ENCODE measurements around the gene KIR2DL3. TPM values are rescaled to one million over a fixed set of nuclear protein-coding genes. Genes with fewer than 3 reads are reported as not detected.
"Not testable (repeated sequence)": the region's sequence is repeated elsewhere in the genome, so short reads cannot be mapped to it uniquely, and the experiment has no call there.

The KIR2DL3 gene
- not detected for polyA plus RNA-seq (2013, experiment 1 of 2; ENCODE audit: insufficient read length)
- not detected for polyA plus RNA-seq (2013, experiment 2 of 2; ENCODE audit: insufficient read length)

- not testable (repeated sequence) for DNase-seq
Measured at GRCh38 chr19:54738306-54738705, at the start of gene KIR2DL3. TSS of gene KIR2DL3 (plus strand) at chr19:54738513. CDS start at chr19:54738546, 33 bp downstream.

- no peak for DNase-seq
Measured at GRCh38 chr19:54691582-54692297, 46.6 kb upstream of the KIR2DL3 start.

GRCh38 chr19:54692298-54692615 lies 46.1 kb upstream of the KIR2DL3 start:
- no peak for DNase-seq

- no peak for DNase-seq
Measured at GRCh38 chr19:54694648-54695047, 43.7 kb upstream of the KIR2DL3 start.

GRCh38 chr19:54696117-54696548 lies 42.2 kb upstream of the KIR2DL3 start:
- no peak for DNase-seq

- DNase-seq, result no peak
Measured at GRCh38 chr19:54696766-54697165, 41.5 kb upstream of the KIR2DL3 start.

GRCh38 chr19:54697716-54698115 lies 40.6 kb upstream of the KIR2DL3 start:
- not testable (repeated sequence) for DNase-seq

GRCh38 chr19:54704928-54705327 lies 33.4 kb upstream of the KIR2DL3 start:
- no peak for DNase-seq

- no peak for DNase-seq
Measured at GRCh38 chr19:54707962-54708361, 30.4 kb upstream of the KIR2DL3 start.

GRCh38 chr19:54708781-54709180 lies 29.5 kb upstream of the KIR2DL3 start:
- DNase-seq, result no peak

GRCh38 chr19:54709212-54709948 lies 28.9 kb upstream of the KIR2DL3 start:
- no peak for DNase-seq

GRCh38 chr19:54709956-54710355 lies 28.4 kb upstream of the KIR2DL3 start:
- not testable (repeated sequence) for DNase-seq

GRCh38 chr19:54724142-54724541 lies 14.2 kb upstream of the KIR2DL3 start, which contains the start of gene KIR3DL3:
TSS of gene KIR3DL3 (plus strand) at chr19:54724442. CDS start at chr19:54724497, 55 bp downstream.
- no peak for DNase-seq

- no peak for DNase-seq
Measured at GRCh38 chr19:54724644-54725043, 13.7 kb upstream of the KIR2DL3 start.

GRCh38 chr19:54725321-54725720 lies 13.0 kb upstream of the KIR2DL3 start:
- no peak for DNase-seq

- no peak for DNase-seq
Measured at GRCh38 chr19:54727562-54727961, 10.8 kb upstream of the KIR2DL3 start.

GRCh38 chr19:54728167-54728566 lies 10.1 kb upstream of the KIR2DL3 start:
- DNase-seq, result no peak

- no peak for DNase-seq
Measured at GRCh38 chr19:54729416-54730188, 8.7 kb upstream of the KIR2DL3 start.

GRCh38 chr19:54731191-54731590 lies 7.1 kb upstream of the KIR2DL3 start:
- DNase-seq, result no peak

- DNase-seq, result no peak
Measured at GRCh38 chr19:54738715-54739114, 402 bp downstream of the KIR2DL3 start.

- DNase-seq, result no peak
Measured at GRCh38 chr19:54739587-54740497, 1.5 kb downstream of the KIR2DL3 start.

- DNase-seq, result not testable (repeated sequence)
Measured at GRCh38 chr19:54741950-54742349, 3.6 kb downstream of the KIR2DL3 start.
